ENCODE results near the gene EPN1. TPM values are rescaled to one million over a fixed set of nuclear protein-coding genes. Genes with fewer than 3 reads are reported as not detected.
A peak's percentile ranks its signal among the peaks of the same experiment; 100 is the strongest.

The EPN1 gene
- total RNA-seq, 4 donors from 2014 or later: 52.1 to 168 (median 77.4) TPM

DNA sequence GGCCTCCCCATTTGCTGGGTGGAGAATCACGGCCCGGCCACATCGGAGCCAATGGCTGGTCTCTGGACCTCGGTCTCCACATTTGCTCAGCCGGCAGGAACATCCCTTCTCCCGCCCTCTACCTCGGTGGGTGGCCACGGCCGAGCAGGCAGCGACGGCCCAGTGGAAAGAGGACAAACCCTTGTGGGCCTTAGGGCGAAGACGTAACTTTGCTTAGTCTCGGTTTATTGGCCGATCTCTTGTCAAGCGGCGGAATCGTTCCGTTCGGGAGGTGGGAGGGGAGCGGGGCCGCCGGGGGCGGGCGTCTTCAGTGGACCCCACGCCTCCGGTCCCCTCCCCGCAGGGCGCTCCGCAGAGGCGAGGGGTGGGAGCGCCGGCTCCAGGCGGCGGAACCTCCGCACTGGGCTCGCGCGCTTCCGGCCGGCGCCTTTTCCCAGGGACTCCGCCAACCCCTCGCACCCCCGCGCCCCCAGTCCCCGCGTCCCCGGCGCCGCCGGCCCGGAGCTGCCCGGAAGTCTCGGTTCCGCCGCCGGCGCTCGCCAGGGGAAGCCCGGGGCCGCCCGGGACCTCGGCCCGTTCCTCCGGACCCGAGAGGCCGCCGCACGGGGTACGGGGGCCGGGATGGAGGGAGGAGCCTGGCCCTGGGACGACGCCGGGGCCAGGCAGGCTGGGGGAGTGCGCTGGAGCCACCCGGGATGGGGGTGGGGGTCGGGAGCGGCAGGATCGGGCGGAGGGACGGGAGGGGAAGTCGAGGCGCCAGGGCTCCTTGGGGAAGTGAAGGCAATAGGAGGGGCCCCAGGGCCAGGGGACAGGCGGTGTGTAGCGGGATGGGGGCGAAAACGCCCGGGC is 34.2 kb upstream of the EPN1 start, which contains the start of gene ZNF580:
TSS of gene ZNF580 (plus strand) at position 426 of the 849 bp plus-strand sequence. CDS start 1,507 bp downstream, outside the sequence.
- H3K27ac ChIP-seq: peak within 1 kb of the TSS; percentile 93 to 98 (median 96)
- no peaks in the 10 kb centered on the region for H3K9me3 ChIP-seq
- H3K4me3 ChIP-seq: peak within 1 kb of the TSS; percentile 93 to 96 (median 95)
- intact Hi-C loops (cut with DNase I): no loop called here
- peaks cover 60 to 93% (median 68%) of the 10 kb centered on the region in 3 donors for H3K4me1 ChIP-seq
- WGBS, 2 donors: 0% methylated on average over 13 to 20 of the region's 89 CpGs
- TF ChIP-seq POLR2A (IDR thresholded peaks at IDR 0.05): peak in 1 of 4 donors; percentile 16
- TF ChIP-seq, protein P1, sequence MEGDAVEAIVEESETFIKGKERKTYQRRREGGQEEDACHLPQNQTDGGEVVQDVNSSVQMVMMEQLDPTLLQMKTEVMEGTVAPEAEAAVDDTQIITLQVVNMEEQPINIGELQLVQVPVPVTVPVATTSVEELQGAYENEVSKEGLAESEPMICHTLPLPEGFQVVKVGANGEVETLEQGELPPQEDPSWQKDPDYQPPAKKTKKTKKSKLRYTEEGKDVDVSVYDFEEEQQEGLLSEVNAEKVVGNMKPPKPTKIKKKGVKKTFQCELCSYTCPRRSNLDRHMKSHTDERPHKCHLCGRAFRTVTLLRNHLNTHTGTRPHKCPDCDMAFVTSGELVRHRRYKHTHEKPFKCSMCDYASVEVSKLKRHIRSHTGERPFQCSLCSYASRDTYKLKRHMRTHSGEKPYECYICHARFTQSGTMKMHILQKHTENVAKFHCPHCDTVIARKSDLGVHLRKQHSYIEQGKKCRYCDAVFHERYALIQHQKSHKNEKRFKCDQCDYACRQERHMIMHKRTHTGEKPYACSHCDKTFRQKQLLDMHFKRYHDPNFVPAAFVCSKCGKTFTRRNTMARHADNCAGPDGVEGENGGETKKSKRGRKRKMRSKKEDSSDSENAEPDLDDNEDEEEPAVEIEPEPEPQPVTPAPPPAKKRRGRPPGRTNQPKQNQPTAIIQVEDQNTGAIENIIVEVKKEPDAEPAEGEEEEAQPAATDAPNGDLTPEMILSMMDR (IDR thresholded peaks at IDR 0.05): no peak
- H3K36me3 ChIP-seq: peaks cover 0 to 24% (median 5%) of the 10 kb centered on the region in 3 donors
- no peak for DNase-seq
- no peaks in the 10 kb centered on the region for H3K27me3 ChIP-seq

DNA sequence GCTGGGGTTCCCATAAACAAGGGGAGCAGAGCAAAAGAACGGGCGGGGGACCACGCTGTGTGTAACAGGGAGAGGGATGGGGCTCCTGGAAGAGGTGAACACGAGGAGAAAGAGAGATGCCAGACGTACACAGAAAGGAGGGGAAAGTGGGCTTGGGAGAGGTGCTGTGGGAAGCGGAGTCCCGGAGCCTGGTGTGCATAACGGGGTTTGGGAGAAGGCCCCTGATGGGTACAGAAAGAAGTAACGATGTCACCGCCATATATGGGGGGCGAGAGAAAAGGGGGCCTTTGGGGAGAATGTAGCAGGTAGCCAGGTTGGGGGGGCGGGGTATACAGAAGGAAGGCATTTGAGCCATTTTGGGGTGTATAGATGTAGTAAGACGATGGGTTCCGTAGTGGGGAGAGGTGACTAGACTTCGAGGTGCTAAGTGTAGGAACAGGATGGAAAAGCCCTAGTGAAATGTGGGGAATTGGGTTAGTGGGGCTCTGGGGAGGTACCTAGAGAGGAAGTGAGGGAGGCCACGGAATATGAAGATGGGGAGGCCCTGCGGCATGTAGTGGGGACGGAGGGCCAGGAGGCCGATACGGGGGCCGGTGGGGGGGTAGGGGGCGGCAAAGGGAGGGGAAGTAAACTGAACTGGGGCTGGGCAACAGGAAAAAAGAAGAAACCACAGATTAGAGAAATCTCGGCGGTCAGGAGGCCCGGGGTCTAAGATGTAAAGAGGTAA is 33.4 kb upstream of the EPN1 start:
- Histone ChIP-seq H3K27ac (peak overlapping the region; percentile 93 to 98 (median 96)), H3K27me3 (no peaks in the 10 kb centered on the region), H3K4me3 (peak overlapping the region; percentile 93 to 96 (median 95)), H3K9me3 (no peaks in the 10 kb centered on the region), H3K36me3 (peaks cover 0 to 27% (median 5%) of the 10 kb centered on the region in 3 donors), H3K4me1 (peaks cover 52 to 90% (median 60%) of the 10 kb centered on the region in 3 donors)
- 2% methylated on average over 24 of the region's 25 CpGs for WGBS, 2 donors
- intact Hi-C loops (cut with DNase I): no loop called here
- TF ChIP-seq POLR2A (IDR thresholded peaks at IDR 0.05): no peak
- TF ChIP-seq, protein P1 (IDR thresholded peaks at IDR 0.05): no peak
- DNase-seq: no peak

DNA sequence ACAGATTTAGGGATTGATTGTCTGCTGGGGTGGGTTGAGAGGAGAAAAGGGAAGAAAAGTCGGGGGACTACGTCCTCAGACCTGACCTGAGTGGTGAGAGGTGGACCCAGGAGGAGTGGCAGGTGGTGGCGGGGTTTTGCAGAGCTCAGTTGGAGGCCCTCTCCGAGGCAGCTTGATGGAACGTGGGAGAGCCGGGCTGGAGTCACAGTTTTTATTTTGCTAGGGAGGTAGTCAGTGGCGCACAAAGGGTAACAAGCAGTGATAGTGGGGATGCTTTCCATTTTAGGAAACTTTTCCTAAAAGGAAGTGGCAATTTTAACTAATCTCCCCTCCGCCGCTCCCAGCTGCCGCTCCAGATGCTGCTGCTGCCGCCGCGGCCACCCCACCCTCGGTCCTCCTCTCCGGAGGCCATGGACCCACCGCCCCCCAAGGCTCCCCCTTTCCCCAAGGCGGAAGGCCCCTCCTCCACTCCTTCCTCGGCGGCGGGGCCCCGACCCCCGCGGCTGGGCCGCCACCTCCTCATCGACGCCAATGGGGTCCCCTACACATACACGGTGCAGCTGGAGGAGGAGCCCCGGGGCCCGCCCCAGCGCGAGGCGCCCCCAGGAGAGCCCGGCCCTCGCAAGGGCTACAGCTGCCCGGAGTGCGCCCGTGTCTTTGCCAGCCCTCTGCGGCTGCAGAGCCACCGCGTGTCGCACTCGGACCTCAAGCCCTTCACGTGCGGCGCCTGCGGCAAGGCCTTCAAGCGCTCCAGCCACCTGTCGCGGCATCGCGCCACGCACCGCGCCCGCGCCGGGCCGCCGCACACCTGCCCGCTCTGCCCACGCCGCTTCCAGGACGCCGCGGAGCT is 32.6 kb upstream of the EPN1 start:
- intact Hi-C loops (cut with DNase I): no loop called here
- no peaks in the 10 kb centered on the region for H3K9me3 ChIP-seq
- peaks cover 48 to 90% (median 57%) of the 10 kb centered on the region in 3 donors for H3K4me1 ChIP-seq
- 0 to 1% methylated on average over 11 to 12 of the region's 65 CpGs for WGBS, 2 donors
- TF ChIP-seq, protein P1 (IDR thresholded peaks at IDR 0.05): no peak
- peak in 2 of 4 donors; percentile 18 to 28 for TF ChIP-seq POLR2A (IDR thresholded peaks at IDR 0.05)
- no peaks in the 10 kb centered on the region for H3K27me3 ChIP-seq
- H3K27ac ChIP-seq: peak overlapping the region; percentile 93 to 98 (median 96)
- H3K4me3 ChIP-seq: peak overlapping the region; percentile 93 to 96 (median 95)
- no peak for DNase-seq
- peaks cover 0 to 27% (median 5%) of the 10 kb centered on the region in 3 donors for H3K36me3 ChIP-seq

DNA sequence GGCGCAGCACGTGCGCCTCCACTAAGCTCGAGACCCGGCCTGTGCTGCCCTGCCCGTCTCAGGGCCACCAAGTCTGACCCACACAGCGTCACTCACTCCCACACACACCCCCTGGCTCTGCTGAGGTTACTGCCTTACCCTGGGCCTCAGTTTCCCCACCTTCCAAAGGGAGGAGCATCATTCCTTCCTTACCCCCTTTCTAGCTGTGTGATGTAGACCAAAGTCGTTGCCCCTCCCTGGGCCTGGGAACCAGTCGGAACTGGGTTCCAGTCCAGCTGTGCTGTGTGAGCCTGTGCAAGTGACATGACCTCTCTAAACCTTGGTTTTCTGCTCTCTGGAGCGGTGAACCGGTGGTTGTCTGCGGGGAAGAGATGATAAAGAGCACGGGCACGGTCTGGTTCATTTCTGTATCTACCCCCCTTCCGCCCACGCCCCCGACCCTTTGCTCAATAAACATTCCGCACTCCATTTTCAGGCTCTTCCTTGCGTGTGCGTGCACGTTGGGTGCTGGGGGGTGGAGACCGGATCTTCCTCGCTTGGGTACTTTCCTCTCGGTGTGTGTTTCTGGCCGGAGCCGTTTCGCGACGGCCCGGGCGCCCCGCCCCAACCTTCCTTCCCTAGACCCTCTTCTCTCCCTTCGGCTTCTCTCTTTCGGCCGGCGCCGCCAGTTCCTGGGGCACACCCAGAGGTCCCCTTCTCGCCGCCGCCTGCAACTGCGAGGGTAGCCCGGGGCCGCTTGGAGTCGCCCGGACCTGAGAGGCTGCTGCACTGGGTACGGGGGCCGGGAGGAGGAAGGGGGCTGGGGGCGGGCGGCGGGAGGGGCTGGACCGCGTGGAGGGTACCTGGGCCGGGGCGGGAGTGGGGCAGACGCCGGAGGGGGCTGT is 31.8 kb upstream of the EPN1 start, which contains the start of gene ZNF581:
TSS of gene ZNF581 (plus strand) at position 647 of the 884 bp plus-strand sequence. CDS start 923 bp downstream, outside the sequence.
- peak in 1 of 4 donors; percentile 10 for TF ChIP-seq POLR2A (IDR thresholded peaks at IDR 0.05)
- TF ChIP-seq, protein P1 (IDR thresholded peaks at IDR 0.05): peak in 1 of 6 experiments; percentile 34
- H3K9me3 ChIP-seq: no peaks in the 10 kb centered on the region
- H3K27ac ChIP-seq: peak within 1 kb of the TSS; percentile 93 to 98 (median 96)
- no peak for DNase-seq
- intact Hi-C loops (cut with DNase I): no loop called here
- H3K4me3 ChIP-seq: peak within 1 kb of the TSS; percentile 93 to 96 (median 95)
- peaks cover 0 to 22% (median 5%) of the 10 kb centered on the region in 3 donors for H3K36me3 ChIP-seq
- H3K27me3 ChIP-seq: no peaks in the 10 kb centered on the region
- H3K4me1 ChIP-seq: peaks cover 50 to 90% (median 56%) of the 10 kb centered on the region in 3 donors
- WGBS, 2 donors: 0 to 3% methylated on average over 26 to 35 of the region's 56 CpGs
